Thyroid gland (tissue), 4 donors: ENCODE results near the gene HEATR3. TPM values are rescaled to one million over a fixed set of nuclear protein-coding genes. Genes with fewer than 3 reads are reported as not detected.

Source experiments
- DNase-seq, 2 donors: peaks; one replicate each; pipeline ENCODE4 v3.0.0-alpha.2; 2019
- H3K27ac ChIP-seq, 3 donors: fragments of 200-600 bp; sonication (generic); 1 replicate in 2 of 3; 2 replicates in 1 of 3; pipeline ENCODE4 v1.5.1; 2016 to 2019; ENCODE audit warnings: mild to moderate bottlenecking in 1 of 3, moderate library complexity in 1 of 3
- H3K27me3 ChIP-seq: fragments of 200-600 bp; sonication (generic); one replicate; pipeline ENCODE4 v1.5.1; 2019
- H3K36me3 ChIP-seq, 2 donors: fragments of 200-600 bp; sonication (generic); one replicate each; pipeline ENCODE4 v1.5.1; 2016 to 2019
- H3K4me1 ChIP-seq, 2 donors: fragments of 200-600 bp; sonication (generic); one replicate each; pipeline ENCODE4 v1.5.1; 2017 to 2019
- H3K4me3 ChIP-seq, 3 donors: fragments of 200-600 bp; sonication (generic); replicated peaks in 1 of 3; 1 replicate in 2 of 3; 2 replicates in 1 of 3; pipeline ENCODE4 v1.5.1; 2016; ENCODE audit warnings: mild to moderate bottlenecking in 1 of 3
- H3K9me3 ChIP-seq: fragments of 200-600 bp; sonication (generic); one replicate; pipeline ENCODE4 v1.5.1; 2017
- POLR2A ChIP-seq, 2 donors: fragments of 450-650 bp; IDR thresholded peaks; one replicate each; pipeline ENCODE4 v1.6.1; 2017; ENCODE audit warnings: antibody characterized with exemption in 2 of 2, mild to moderate bottlenecking in 2 of 2, moderate library complexity in 1 of 2
- WGBS, 2 donors: methylation state at CpG; one replicate each; pipeline ENCODE4 v1.1.5; 2017; 5-methylcytosine and 5-hydroxymethylcytosine counted together
- intact Hi-C: fragments of 100-400 bp; cut with DNase I; formaldehyde crosslinking; loops from one replicate; pipeline ENCODE4 v1.15.1; 2023
- total RNA-seq, 4 donors: library from RNA; depleted of rRNA; stranded (reverse); fragments of >200 nt; gene quantifications; one replicate each; pipeline ENCODE4 v1.2.3, GENCODE V29; 2016
- TF ChIP-seq, protein P1 (sequence below), 6 experiments: fragments of 200-600 bp in 3 of 6; fragments of 450-650 bp in 3 of 6; sonication (generic) in 3 of 6; IDR thresholded peaks; one replicate each; pipeline ENCODE4 v1.5.1; 2016 to 2019; ENCODE audit warnings: antibody characterized with exemption in 6 of 6, mild to moderate bottlenecking in 2 of 6, inconsistent platforms in 1 of 6, moderate library complexity in 1 of 6

Gene HEATR3
- total RNA-seq, 4 donors from 2014 or later: 12.6 to 24.1 (median 17.9) TPM

DNA sequence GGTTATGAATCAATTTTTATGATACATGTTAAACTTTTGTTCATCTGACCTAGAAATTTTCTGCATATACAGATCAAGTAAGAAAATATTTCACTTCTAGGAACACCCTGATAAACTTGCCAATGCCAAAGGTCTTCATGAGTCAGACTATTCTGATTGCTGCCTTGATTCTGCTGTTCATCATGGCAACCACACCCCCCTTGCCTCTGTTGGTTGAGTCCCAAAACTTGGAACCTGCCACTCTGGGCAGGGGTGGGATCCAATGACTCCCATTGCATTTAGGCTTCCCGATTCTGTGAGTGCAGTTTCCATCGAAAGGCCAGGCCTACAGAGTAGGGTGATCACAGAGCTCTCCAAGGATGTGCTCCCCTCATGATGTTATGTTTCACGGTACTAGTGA, 71.5 kb downstream of the HEATR3 start:
- H3K9me3 ChIP-seq: no peaks in the 10 kb centered on the region
- TF ChIP-seq, protein P1, sequence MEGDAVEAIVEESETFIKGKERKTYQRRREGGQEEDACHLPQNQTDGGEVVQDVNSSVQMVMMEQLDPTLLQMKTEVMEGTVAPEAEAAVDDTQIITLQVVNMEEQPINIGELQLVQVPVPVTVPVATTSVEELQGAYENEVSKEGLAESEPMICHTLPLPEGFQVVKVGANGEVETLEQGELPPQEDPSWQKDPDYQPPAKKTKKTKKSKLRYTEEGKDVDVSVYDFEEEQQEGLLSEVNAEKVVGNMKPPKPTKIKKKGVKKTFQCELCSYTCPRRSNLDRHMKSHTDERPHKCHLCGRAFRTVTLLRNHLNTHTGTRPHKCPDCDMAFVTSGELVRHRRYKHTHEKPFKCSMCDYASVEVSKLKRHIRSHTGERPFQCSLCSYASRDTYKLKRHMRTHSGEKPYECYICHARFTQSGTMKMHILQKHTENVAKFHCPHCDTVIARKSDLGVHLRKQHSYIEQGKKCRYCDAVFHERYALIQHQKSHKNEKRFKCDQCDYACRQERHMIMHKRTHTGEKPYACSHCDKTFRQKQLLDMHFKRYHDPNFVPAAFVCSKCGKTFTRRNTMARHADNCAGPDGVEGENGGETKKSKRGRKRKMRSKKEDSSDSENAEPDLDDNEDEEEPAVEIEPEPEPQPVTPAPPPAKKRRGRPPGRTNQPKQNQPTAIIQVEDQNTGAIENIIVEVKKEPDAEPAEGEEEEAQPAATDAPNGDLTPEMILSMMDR (IDR thresholded peaks at IDR 0.05): no peak
- TF ChIP-seq POLR2A (IDR thresholded peaks at IDR 0.05): no peak
- no peak for DNase-seq

DNA sequence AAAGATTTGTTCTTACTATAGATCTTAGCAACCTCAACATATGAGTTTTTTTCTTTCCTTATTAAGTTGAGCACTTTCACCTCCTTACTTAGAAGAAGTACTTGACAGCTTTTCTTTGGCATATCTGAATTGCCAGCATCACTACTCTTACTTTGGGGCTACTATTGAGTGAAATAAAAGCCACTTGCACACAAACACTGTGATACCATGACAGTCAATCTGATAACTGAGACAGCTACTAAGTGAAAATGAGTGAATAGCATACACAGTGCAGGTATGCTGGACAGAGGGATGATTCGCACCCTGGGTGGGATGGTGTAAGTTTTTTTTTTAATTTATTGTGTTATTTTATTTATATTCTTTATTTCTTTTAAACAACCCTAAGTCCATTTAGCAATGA, 73.8 kb downstream of the HEATR3 start:
- TF ChIP-seq, protein P1 (IDR thresholded peaks at IDR 0.05): no peak
- no peak for TF ChIP-seq POLR2A (IDR thresholded peaks at IDR 0.05)
- DNase-seq: no peak

More for the DNA sequence above, 71.5 kb downstream of the HEATR3 start:
- intact Hi-C loops: no loop called here
- no peaks in the 10 kb centered on the region for H3K27me3 ChIP-seq
- H3K4me1 ChIP-seq: no peaks in the 10 kb centered on the region
- WGBS, 2 donors: 95 to 96% methylated on average over 3 of the region's 3 CpGs
- no peak overlapping the region for H3K4me3 ChIP-seq
- no peaks in the 10 kb centered on the region for H3K36me3 ChIP-seq
- no peak overlapping the region for H3K27ac ChIP-seq

DNA sequence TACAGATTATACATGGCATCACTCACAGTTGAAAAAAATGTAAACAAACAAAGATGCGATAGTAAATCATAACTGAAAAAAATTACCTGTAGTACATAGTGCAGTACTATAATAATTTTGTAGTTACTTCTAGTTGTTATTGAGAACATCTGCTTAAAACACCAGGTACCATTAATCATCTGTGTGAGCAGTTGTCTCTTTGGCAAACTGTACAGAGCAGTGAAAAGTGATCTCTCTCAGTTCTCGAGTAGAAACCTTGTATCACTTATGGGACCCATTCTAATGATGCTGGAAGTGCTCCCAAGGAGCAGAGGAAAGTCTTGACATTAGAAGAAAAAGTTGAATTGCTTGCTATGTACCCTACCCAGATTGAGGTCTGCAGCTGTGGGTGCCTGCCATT, 78.4 kb downstream of the HEATR3 start:
- Histone ChIP-seq H3K9me3 (no peaks in the 10 kb centered on the region), H3K27ac (no peak overlapping the region), H3K4me3 (no peak overlapping the region), H3K36me3 (no peaks in the 10 kb centered on the region), H3K4me1 (peaks cover 0 to 12% of the 10 kb centered on the region in 2 donors), H3K27me3 (no peaks in the 10 kb centered on the region)
- 78% methylated on average over 2 of the region's 2 CpGs for WGBS, 2 donors
- DNase-seq: no peak
- intact Hi-C loops: no loop called here
- TF ChIP-seq POLR2A (IDR thresholded peaks at IDR 0.05): no peak
- TF ChIP-seq, protein P1 (IDR thresholded peaks at IDR 0.05): no peak

More for the DNA sequence above, 73.8 kb downstream of the HEATR3 start:
- Histone ChIP-seq H3K9me3 (no peaks in the 10 kb centered on the region), H3K4me3 (no peak overlapping the region), H3K36me3 (no peaks in the 10 kb centered on the region), H3K27ac (no peak overlapping the region), H3K4me1 (no peaks in the 10 kb centered on the region), H3K27me3 (no peaks in the 10 kb centered on the region)
- 87 to 98% methylated on average over 1 of the region's 1 CpG for WGBS, 2 donors
- intact Hi-C loops: no loop called here

DNA sequence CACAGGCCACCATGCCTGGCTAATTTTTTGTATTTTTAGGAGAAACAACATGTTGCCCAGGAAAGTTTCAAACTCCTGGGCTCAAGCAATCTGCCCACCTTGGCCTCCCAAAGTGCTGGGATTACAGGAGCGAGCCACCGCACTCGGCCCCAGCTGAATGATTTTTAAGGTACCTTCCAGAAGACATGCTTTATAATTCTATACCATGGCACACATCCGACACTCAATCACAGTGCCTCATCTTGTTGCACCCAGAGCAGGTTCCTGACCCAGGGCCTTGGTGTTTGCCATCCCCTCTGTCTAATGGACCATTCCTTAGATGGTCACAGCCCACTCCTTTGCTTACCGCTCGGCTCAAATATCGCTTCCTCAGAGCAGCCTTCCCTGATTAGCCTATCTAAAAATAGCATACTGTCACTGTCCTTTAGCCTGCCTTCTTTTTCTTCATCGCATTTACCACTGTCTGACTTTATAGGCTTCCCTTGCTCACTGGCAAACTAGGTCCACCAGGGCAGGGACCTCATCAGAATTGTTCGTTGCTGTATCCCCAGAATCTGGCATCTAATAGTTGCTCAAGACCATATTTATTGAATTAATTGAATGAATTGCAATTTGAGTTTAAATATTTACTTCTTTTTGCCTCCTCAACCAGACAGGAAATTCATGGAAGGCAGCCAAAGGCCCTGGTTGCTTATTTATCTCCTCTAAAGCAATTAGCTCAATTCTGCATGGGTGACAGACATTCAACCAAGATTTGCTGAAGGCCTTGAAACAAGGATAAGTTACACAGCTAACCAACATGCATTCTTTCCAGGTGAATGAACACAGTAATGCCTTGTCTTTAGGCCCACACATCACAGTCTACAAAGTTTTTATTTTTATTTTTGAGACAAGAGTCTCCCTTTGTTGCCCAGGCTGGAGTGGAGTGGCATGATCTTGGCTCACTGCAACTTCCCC, 81.0 kb downstream of the HEATR3 start:
- Histone ChIP-seq H3K4me3 (no peak overlapping the region), H3K36me3 (no peaks in the 10 kb centered on the region), H3K9me3 (no peaks in the 10 kb centered on the region), H3K27ac (peak overlapping the region in 2 of 3 donors; percentile 4 to 60), H3K4me1 (peaks cover 0 to 12% of the 10 kb centered on the region in 2 donors), H3K27me3 (no peaks in the 10 kb centered on the region)
- TF ChIP-seq POLR2A (IDR thresholded peaks at IDR 0.05): no peak
- TF ChIP-seq, protein P1 (IDR thresholded peaks at IDR 0.05): no peak
- WGBS, 2 donors: 79 to 81% methylated on average over 9 of the region's 9 CpGs
- intact Hi-C loops: no loop called here
- DNase-seq: peak; percentile 37 to 43

DNA sequence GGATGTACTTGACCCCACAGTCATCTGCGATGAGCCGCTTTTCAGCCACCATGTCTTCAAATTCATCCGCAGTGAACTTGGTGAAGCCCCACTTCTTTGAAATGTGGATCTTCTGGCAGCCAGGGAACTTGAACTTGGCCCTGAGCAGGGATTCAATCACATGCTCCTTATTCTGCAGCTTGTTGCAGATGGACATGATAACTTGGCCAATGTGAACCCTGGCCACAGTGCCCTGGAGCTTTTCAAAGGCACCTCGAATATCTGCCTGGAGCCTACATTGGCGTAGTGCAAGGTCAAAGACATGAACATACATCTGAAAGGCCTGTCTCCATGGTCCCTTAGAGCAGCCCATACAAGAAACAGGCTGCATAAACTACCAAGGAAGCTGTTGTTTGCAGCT, 85.6 kb downstream of the HEATR3 start:
- Histone ChIP-seq H3K27me3 (no peaks in the 10 kb centered on the region), H3K27ac (no peak overlapping the region), H3K4me3 (no peak overlapping the region), H3K9me3 (no peaks in the 10 kb centered on the region), H3K4me1 (peaks cover 17 to 23% of the 10 kb centered on the region in 2 donors), H3K36me3 (no peaks in the 10 kb centered on the region)
- no peak for DNase-seq
- 94 to 97% methylated on average over 5 of the region's 5 CpGs for WGBS, 2 donors
- intact Hi-C loops: loop anchor here (10.0 kb wide), 3 partner anchors 63 to 127 kb away; partner anchors contain the start of genes CNEP1R1 and HEATR3
- TF ChIP-seq, protein P1 (IDR thresholded peaks at IDR 0.05): no peak
- TF ChIP-seq POLR2A (IDR thresholded peaks at IDR 0.05): no peak
